ENCODE results near the gene CNGA2.

The CNGA2 gene

DNA sequence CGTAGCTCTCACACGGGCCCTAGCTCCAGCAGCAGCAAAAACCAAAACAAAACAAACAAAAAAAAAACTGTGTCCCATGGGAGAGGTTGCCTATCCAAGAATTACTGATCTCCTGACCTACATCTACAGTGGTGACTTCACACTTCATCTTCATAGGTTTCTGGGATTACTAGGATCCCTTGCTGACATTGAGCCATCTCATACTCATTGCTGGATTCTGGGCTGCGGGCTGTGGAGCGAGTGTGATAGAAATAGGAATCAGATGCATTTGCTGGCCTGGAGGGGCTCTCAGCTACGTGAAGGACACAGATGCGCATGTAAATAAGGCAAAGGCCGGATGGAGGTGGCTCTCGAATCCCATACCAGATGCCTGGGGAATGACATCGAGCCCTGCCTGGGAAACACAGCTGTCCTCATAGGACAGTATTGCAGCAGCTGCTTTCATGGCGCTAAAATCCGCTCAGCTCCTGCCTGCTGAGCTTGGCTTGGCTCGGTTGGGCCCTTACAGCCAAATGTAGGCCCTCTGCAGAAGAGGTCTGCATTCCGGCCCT, 41.7 kb downstream of the CNGA2 start:
- Histone ChIP-seq H3K36me3 (ENCODE audit: insufficient read depth, low read length) (no peaks in the 10 kb centered on the region), H3K9ac (ENCODE audit: low read depth, low read length) (no peak overlapping the region), H3K4me3 (ENCODE audit: low read depth in 1 of 2, low read length in 2 of 2) (no peak overlapping the region), H3K4me1 (ENCODE audit: insufficient read depth, low read length) (no peaks in the 10 kb centered on the region), H3K27me3 (ENCODE audit: insufficient read depth, low read length, poor library complexity) (no peaks in the 10 kb centered on the region), H3K79me2 (ENCODE audit: insufficient read depth, low read length) (no peaks in the 10 kb centered on the region), H4K20me1 (ENCODE audit: insufficient read depth, low read length) (no peaks in the 10 kb centered on the region), H3K9me3 (ENCODE audit: insufficient read depth, low read length, severe bottlenecking) (no peaks in the 10 kb centered on the region), H3K4me2 (ENCODE audit: insufficient read depth, low read length) (no peak overlapping the region), H2AFZ (ENCODE audit: low read depth, low read length) (no peak overlapping the region), H3K27ac (ENCODE audit: low read length) (no peak overlapping the region)
- no peak for ATAC-seq (ENCODE audit: insufficient read depth, low read depth)
- DNase-seq: no peak
- TF ChIP-seq, protein P1, sequence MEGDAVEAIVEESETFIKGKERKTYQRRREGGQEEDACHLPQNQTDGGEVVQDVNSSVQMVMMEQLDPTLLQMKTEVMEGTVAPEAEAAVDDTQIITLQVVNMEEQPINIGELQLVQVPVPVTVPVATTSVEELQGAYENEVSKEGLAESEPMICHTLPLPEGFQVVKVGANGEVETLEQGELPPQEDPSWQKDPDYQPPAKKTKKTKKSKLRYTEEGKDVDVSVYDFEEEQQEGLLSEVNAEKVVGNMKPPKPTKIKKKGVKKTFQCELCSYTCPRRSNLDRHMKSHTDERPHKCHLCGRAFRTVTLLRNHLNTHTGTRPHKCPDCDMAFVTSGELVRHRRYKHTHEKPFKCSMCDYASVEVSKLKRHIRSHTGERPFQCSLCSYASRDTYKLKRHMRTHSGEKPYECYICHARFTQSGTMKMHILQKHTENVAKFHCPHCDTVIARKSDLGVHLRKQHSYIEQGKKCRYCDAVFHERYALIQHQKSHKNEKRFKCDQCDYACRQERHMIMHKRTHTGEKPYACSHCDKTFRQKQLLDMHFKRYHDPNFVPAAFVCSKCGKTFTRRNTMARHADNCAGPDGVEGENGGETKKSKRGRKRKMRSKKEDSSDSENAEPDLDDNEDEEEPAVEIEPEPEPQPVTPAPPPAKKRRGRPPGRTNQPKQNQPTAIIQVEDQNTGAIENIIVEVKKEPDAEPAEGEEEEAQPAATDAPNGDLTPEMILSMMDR (IDR thresholded peaks at IDR 0.05; ENCODE audit: borderline replicate concordance, extremely low read depth, low read length, poor library complexity, severe bottlenecking): no peak
- TF ChIP-seq EZH2 (IDR thresholded peaks at IDR 0.05; ENCODE audit: borderline replicate concordance, low read depth, low read length, severe bottlenecking): no peak

DNA sequence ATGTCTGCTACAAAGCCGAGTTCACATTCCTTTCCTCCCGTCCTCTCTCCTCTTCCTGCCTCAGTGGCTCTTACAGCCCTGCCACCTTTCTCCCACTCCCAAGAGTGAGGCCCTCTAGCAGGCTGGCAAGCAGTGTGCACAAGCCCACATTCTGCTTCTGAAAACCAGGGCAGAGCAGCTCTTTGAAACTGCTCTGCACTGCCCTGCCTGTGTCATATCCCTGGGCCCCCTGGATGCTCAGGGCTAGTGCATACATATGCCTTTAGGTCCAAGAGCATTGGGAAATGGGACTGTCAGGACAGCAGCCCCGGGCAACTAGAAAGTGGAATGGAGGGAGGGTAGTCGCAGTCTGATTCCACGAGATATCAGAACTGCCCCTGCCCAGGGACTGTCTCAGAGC, 42.4 kb downstream of the CNGA2 start:
- TF ChIP-seq, protein P1 (IDR thresholded peaks at IDR 0.05; ENCODE audit: borderline replicate concordance, extremely low read depth, low read length, poor library complexity, severe bottlenecking): no peak
- no peak for TF ChIP-seq EZH2 (IDR thresholded peaks at IDR 0.05; ENCODE audit: borderline replicate concordance, low read depth, low read length, severe bottlenecking)
- no peak overlapping the region for H2AFZ ChIP-seq (ENCODE audit: low read depth, low read length)
- no peak for DNase-seq
- no peaks in the 10 kb centered on the region for H3K4me1 ChIP-seq (ENCODE audit: insufficient read depth, low read length)
- ATAC-seq (ENCODE audit: insufficient read depth, low read depth): no peak
- no peaks in the 10 kb centered on the region for H3K36me3 ChIP-seq (ENCODE audit: insufficient read depth, low read length)
- H3K9ac ChIP-seq (ENCODE audit: low read depth, low read length): no peak overlapping the region
- H3K9me3 ChIP-seq (ENCODE audit: insufficient read depth, low read length, severe bottlenecking): no peaks in the 10 kb centered on the region
- no peaks in the 10 kb centered on the region for H3K79me2 ChIP-seq (ENCODE audit: insufficient read depth, low read length)
- H3K27ac ChIP-seq (ENCODE audit: low read length): no peak overlapping the region
- H3K4me2 ChIP-seq (ENCODE audit: insufficient read depth, low read length): no peak overlapping the region
- H3K27me3 ChIP-seq (ENCODE audit: insufficient read depth, low read length, poor library complexity): no peaks in the 10 kb centered on the region
- no peak overlapping the region for H3K4me3 ChIP-seq (ENCODE audit: low read depth in 1 of 2, low read length in 2 of 2)
- H4K20me1 ChIP-seq (ENCODE audit: insufficient read depth, low read length): no peaks in the 10 kb centered on the region

DNA sequence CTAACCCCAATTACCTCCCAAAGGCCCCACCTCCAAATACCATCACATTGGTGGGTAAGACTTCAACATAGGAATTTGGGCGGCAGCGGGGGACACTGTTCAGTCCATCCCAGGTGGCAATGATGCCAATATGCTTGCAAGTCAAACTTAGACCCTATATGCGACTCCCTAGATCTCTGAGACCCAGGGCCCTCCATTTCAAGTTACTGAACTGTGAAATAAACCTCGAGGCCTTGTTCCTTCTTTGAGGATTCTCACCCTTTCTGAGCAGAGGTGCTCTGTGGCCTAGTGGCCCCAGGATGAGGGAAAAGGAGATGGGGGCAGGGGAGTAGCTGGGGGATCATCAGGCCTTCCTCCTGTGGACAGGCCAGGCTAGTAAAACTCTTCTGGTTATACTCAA, 44.7 kb downstream of the CNGA2 start:
- ATAC-seq (ENCODE audit: insufficient read depth, low read depth) (no peak), DNase-seq (no peak)
- Histone ChIP-seq H3K27ac (ENCODE audit: low read length) (no peak overlapping the region), H3K79me2 (ENCODE audit: insufficient read depth, low read length) (no peaks in the 10 kb centered on the region), H4K20me1 (ENCODE audit: insufficient read depth, low read length) (no peaks in the 10 kb centered on the region), H3K4me3 (ENCODE audit: low read depth in 1 of 2, low read length in 2 of 2) (no peak overlapping the region), H3K36me3 (ENCODE audit: insufficient read depth, low read length) (no peaks in the 10 kb centered on the region), H2AFZ (ENCODE audit: low read depth, low read length) (no peak overlapping the region), H3K9ac (ENCODE audit: low read depth, low read length) (no peak overlapping the region), H3K4me2 (ENCODE audit: insufficient read depth, low read length) (no peak overlapping the region), H3K27me3 (ENCODE audit: insufficient read depth, low read length, poor library complexity) (no peaks in the 10 kb centered on the region), H3K9me3 (ENCODE audit: insufficient read depth, low read length, severe bottlenecking) (no peaks in the 10 kb centered on the region), H3K4me1 (ENCODE audit: insufficient read depth, low read length) (no peaks in the 10 kb centered on the region)
- TF ChIP-seq, protein P1 (IDR thresholded peaks at IDR 0.05; ENCODE audit: borderline replicate concordance, extremely low read depth, low read length, poor library complexity, severe bottlenecking): no peak
- TF ChIP-seq EZH2 (IDR thresholded peaks at IDR 0.05; ENCODE audit: borderline replicate concordance, low read depth, low read length, severe bottlenecking): no peak

DNA sequence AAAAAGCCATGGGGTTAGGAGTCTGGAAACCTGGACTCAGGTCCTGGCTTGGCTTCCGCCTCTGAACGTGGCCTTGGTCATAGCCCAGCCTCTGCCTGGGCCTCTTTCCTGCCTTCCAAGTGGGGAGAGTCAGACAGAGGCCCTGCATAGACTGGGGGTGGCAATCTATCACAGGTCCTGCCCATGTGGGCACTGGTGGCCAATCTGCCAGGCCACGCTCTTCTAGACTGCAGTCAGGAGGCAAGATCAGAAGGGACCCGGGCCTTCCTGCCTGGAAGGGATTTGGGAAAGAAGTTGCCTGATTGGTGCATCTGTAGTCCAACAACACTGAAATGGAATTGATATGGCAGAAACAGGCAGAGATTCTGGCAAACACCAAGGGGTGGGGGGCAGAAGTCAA, 46.1 kb downstream of the CNGA2 start:
- Histone ChIP-seq H2AFZ (ENCODE audit: low read depth, low read length) (no peak overlapping the region), H3K36me3 (ENCODE audit: insufficient read depth, low read length) (no peaks in the 10 kb centered on the region), H3K27me3 (ENCODE audit: insufficient read depth, low read length, poor library complexity) (no peaks in the 10 kb centered on the region), H3K4me3 (ENCODE audit: low read depth in 1 of 2, low read length in 2 of 2) (no peak overlapping the region), H3K79me2 (ENCODE audit: insufficient read depth, low read length) (no peaks in the 10 kb centered on the region), H3K9me3 (ENCODE audit: insufficient read depth, low read length, severe bottlenecking) (no peaks in the 10 kb centered on the region), H3K4me1 (ENCODE audit: insufficient read depth, low read length) (no peaks in the 10 kb centered on the region), H3K4me2 (ENCODE audit: insufficient read depth, low read length) (no peak overlapping the region), H3K9ac (ENCODE audit: low read depth, low read length) (no peak overlapping the region), H3K27ac (ENCODE audit: low read length) (no peak overlapping the region), H4K20me1 (ENCODE audit: insufficient read depth, low read length) (no peaks in the 10 kb centered on the region)
- DNase-seq (no peak), ATAC-seq (ENCODE audit: insufficient read depth, low read depth) (no peak)
- no peak for TF ChIP-seq EZH2 (IDR thresholded peaks at IDR 0.05; ENCODE audit: borderline replicate concordance, low read depth, low read length, severe bottlenecking)
- TF ChIP-seq, protein P1 (IDR thresholded peaks at IDR 0.05; ENCODE audit: borderline replicate concordance, extremely low read depth, low read length, poor library complexity, severe bottlenecking): no peak
